Neural cell (in vitro differentiated cells): ENCODE results near the gene CPEB4.

Source experiments
- CTCF ChIP-seq: fragments of 450-650 bp; IDR thresholded peaks from 2 replicates; pipeline ENCODE4 v1.5.1; 2014; ENCODE audit warnings: antibody characterized with exemption, mild to moderate bottlenecking, moderate library complexity; ENCODE audit not compliant: poor library complexity, severe bottlenecking
- EZH2 ChIP-seq: fragments of 200-600, 300-800 bp; shearing (Covaris generic), sonication (generic); IDR thresholded peaks from 2 replicates; pipeline ENCODE4 v1.6.1; 2014; ENCODE audit warnings: antibody characterized with exemption, low read length, borderline replicate concordance, mild to moderate bottlenecking; ENCODE audit not compliant: insufficient read depth, poor library complexity, severe bottlenecking
- MXI1 ChIP-seq: fragments of 450-650 bp; conservative IDR thresholded peaks from 2 replicates; pipeline ENCODE4 v1.6.1; 2014; ENCODE audit warnings: antibody characterized with exemption, mild to moderate bottlenecking; ENCODE audit not compliant: poor library complexity, severe bottlenecking
- POLR2AphosphoS5 ChIP-seq: IDR thresholded peaks from 2 replicates; pipeline ENCODE4 v1.6.1; 2012
- RAD21 ChIP-seq: fragments of 450-650 bp; conservative IDR thresholded peaks from 2 replicates; pipeline ENCODE4 v1.6.1; 2014; ENCODE audit warnings: antibody characterized with exemption, mild to moderate bottlenecking, moderate library complexity
- SMC3 ChIP-seq: fragments of 450-650 bp; conservative IDR thresholded peaks from 2 replicates; pipeline ENCODE4 v1.6.1; 2014; ENCODE audit warnings: antibody characterized with exemption, mild to moderate bottlenecking, moderate library complexity; ENCODE audit not compliant: poor library complexity
- TAF1 ChIP-seq: IDR thresholded peaks from 2 replicates; pipeline ENCODE4 v1.6.1; 2012; ENCODE audit warnings: low read depth

GRCh38 chr5:173964506-173964905, 76.4 kb downstream of the CPEB4 start:
- TF ChIP-seq CTCF (no peak), MXI1 (no peak), RAD21 (no peak), EZH2 (no peak), TAF1 (no peak), POLR2AphosphoS5 (no peak), SMC3 (no peak)
